SH-SY5Y (cell line): ENCODE measurements around the gene HMGXB3.

Source experiments
- GATA2 ChIP-seq: IDR thresholded peaks from 2 replicates; pipeline ENCODE4 v1.6.1; 2011; ENCODE audit warnings: mild to moderate bottlenecking, low read depth, low read length
- GATA3 ChIP-seq: IDR thresholded peaks from 2 replicates; pipeline ENCODE4 v1.6.1; 2011; ENCODE audit warnings: low read depth, mild to moderate bottlenecking, low read length, moderate library complexity

GRCh38 chr5:149975409-149975808 is 25.1 kb upstream of the HMGXB3 start:
- TF ChIP-seq GATA2 (no peak), GATA3 (no peak)
